SU-DHL-6 (cell line): ENCODE measurements around the gene PRM1.

Source experiments
- H2AFZ ChIP-seq: fragments of 200-600 bp; sonication (generic); 2 replicates; pipeline ENCODE4 v1.6.1; 2014; ENCODE audit warnings: low read depth, mild to moderate bottlenecking, moderate library complexity, mixed read lengths, antibody characterized with exemption, low read length; ENCODE audit not compliant: severe bottlenecking
- H3F3A ChIP-seq: fragments of 200-600 bp; shearing (Covaris generic); 2 replicates; pipeline ENCODE4 v1.6.0; 2016; ENCODE audit warnings: antibody characterized with exemption, mild to moderate bottlenecking; ENCODE audit not compliant: insufficient read depth
- H3K27ac ChIP-seq: fragments of 200-600 bp; sonication (generic); 2 replicates; pipeline ENCODE4 v1.5.1; 2016; ENCODE audit warnings: low read depth, mild to moderate bottlenecking, low read length, moderate library complexity, mixed read lengths
- H3K27me3 ChIP-seq: fragments of 200-600 bp; sonication (generic), shearing (Covaris generic); 2 replicates; pipeline ENCODE4 v1.6.0; 2014; ENCODE audit warnings: mild to moderate bottlenecking, low read length
- H3K36me3 ChIP-seq: fragments of 200-600 bp; sonication (generic); 2 replicates; pipeline ENCODE4 v1.6.1; 2014; ENCODE audit warnings: mild to moderate bottlenecking, low read length, mixed read lengths
- H3K4me2 ChIP-seq: fragments of 300-600, 200-600 bp; shearing (Covaris generic), sonication (generic); 2 replicates; pipeline ENCODE4 v1.6.0; 2014; ENCODE audit warnings: low read length, low read depth, mild to moderate bottlenecking; ENCODE audit not compliant: poor library complexity, severe bottlenecking
- H3K4me3 ChIP-seq: fragments of 200-600 bp; sonication (generic); 2 replicates; pipeline ENCODE4 v1.5.1; 2014; ENCODE audit warnings: antibody characterized with exemption, low read length, mild to moderate bottlenecking, mixed read lengths; ENCODE audit not compliant: insufficient read depth, poor library complexity, severe bottlenecking
- H3K79me2 ChIP-seq: fragments of 200-600 bp; sonication (generic); 2 replicates; pipeline ENCODE4 v1.6.1; 2014; ENCODE audit warnings: mild to moderate bottlenecking, low read length, moderate library complexity; ENCODE audit not compliant: insufficient read depth
- H3K9ac ChIP-seq: fragments of 200-600 bp; sonication (generic); 2 replicates; pipeline ENCODE4 v1.7.0; 2014; ENCODE audit warnings: mild to moderate bottlenecking, low read length
- H3K9me2 ChIP-seq: fragments of 200-600 bp; sonication (generic); replicated peaks from 2 replicates; pipeline ENCODE4 v1.6.1; 2014; ENCODE audit warnings: low read length; ENCODE audit not compliant: insufficient read depth
- H3K9me3 ChIP-seq: fragments of 200-600 bp; sonication (generic); 2 replicates; pipeline ENCODE4 v1.6.1; 2014; ENCODE audit warnings: low read length, mixed read lengths; ENCODE audit not compliant: insufficient read depth
- H4K20me1 ChIP-seq: fragments of 200-600 bp; sonication (generic); 2 replicates; pipeline ENCODE4 v1.6.1; 2014; ENCODE audit warnings: low read depth, mild to moderate bottlenecking, antibody characterized with exemption, low read length, moderate library complexity, mixed read lengths
- EZH2phosphoT487 ChIP-seq: fragments of 200-600 bp; sonication (generic), shearing (Covaris generic); conservative IDR thresholded peaks from 2 replicates; pipeline ENCODE4 v1.6.1; 2018; ENCODE audit warnings: mild to moderate bottlenecking, antibody characterized with exemption, low read length, moderate library complexity, mixed read lengths
- TF ChIP-seq, protein P1 (sequence below): fragments of 200-600 bp; sonication (generic); IDR thresholded peaks from one replicate; pipeline ENCODE4 v1.5.1; 2017; ENCODE audit warnings: antibody characterized with exemption, mild to moderate bottlenecking, low read length, moderate library complexity; ENCODE audit not compliant: insufficient read depth, poor library complexity, severe bottlenecking

Gene PRM1

DNA sequence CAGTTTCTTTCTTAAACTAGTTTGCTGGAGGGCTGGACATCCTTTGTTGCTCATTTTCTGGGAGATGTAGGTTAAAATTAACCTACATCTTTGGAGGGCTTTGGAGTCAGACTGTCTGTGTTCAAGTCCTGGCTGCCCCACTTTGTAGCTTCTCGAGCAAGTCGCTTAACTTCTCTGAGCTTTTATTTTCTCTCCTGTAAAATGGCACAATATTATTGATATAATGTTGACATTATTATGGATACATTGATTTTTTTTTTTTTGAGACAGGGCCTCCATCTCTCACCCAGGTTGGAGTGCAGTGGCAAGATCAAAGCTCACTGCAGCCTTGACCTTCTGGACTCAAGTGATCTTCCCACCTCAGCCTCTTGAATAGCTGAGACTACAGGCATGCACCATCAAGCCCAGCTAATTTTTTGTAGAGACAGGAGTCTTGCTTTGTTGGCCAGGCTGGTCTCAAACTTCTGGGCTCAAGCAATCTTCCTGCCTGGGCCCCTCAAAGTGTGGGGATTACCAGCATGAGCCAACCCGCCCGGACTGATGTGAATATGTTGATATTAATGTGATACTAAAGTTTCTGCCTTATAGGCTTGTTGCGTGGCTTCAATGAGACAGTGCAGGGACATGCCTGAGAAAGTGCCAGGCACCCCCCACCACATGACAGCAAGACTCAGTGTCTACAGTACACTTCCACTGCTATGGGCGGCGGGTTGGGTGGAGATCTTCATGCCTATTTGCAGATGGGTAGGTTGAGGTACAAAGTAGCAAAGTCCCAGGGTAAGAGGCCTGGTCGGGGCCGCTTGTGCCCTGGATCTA is 32.6 kb upstream of the PRM1 start:
- TF ChIP-seq, protein P1, sequence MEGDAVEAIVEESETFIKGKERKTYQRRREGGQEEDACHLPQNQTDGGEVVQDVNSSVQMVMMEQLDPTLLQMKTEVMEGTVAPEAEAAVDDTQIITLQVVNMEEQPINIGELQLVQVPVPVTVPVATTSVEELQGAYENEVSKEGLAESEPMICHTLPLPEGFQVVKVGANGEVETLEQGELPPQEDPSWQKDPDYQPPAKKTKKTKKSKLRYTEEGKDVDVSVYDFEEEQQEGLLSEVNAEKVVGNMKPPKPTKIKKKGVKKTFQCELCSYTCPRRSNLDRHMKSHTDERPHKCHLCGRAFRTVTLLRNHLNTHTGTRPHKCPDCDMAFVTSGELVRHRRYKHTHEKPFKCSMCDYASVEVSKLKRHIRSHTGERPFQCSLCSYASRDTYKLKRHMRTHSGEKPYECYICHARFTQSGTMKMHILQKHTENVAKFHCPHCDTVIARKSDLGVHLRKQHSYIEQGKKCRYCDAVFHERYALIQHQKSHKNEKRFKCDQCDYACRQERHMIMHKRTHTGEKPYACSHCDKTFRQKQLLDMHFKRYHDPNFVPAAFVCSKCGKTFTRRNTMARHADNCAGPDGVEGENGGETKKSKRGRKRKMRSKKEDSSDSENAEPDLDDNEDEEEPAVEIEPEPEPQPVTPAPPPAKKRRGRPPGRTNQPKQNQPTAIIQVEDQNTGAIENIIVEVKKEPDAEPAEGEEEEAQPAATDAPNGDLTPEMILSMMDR: no peak
- TF ChIP-seq EZH2phosphoT487: no peak
- Histone ChIP-seq H3K27me3 (no peaks in the 10 kb centered on the region), H3K27ac (no peak overlapping the region), H3K9me3 (no peaks in the 10 kb centered on the region), H3K36me3 (no peaks in the 10 kb centered on the region), H3K79me2 (no peaks in the 10 kb centered on the region), H3K4me2 (no peak overlapping the region), H3F3A (peaks cover 12% of the 10 kb centered on the region), H2AFZ (no peak overlapping the region), H3K9ac (no peak overlapping the region), H3K9me2 (no peaks in the 10 kb centered on the region), H3K4me3 (no peak overlapping the region), H4K20me1 (no peaks in the 10 kb centered on the region)

DNA sequence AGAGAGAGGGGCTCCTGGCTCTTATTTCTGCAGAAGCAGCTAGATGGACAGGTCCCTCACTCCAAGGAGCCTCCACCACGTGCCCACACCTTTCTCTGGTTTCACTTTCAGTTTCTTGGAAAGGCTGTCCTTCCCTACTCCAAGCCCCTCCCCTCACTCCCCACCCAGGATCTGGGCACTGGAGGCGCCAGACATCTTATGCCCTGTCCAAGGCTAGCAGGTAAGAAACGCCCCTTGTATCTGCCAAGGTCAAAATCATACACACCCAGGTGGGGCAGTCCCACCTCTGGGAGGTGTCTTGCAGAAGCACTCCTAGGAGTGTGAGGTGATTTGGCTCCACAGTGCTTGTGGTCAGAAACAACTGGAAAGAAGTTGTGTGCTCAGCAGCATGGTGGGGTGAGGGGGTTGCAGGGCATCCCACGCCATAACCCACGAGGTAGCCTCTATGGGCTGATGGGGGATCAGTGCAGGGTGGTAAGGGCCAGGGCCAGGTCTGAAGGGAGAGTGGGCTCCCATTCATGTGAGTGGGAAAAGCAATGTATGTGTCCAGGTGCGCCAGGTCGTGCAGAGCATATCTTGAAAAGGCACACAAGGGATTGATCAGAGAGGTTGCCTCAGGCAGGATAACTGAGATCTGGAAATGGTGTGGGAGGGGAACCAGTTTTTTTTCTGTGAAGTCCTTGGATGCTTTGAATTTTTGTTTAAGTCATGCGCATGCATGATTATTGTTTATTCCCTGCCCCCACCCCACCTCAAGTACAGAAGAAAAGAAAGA is 31.8 kb upstream of the PRM1 start:
- no peak for TF ChIP-seq EZH2phosphoT487
- TF ChIP-seq, protein P1: no peak
- H3K36me3 ChIP-seq: no peaks in the 10 kb centered on the region
- H3K9me3 ChIP-seq: 0 out of 2 replicates have a peak, but pooled peaks cover 4% of the 10 kb centered on the region
- no peak overlapping the region for H3K4me2 ChIP-seq
- peaks cover 12% of the 10 kb centered on the region for H3F3A ChIP-seq
- H2AFZ ChIP-seq: no peak overlapping the region
- H3K9me2 ChIP-seq: no peaks in the 10 kb centered on the region
- H3K27me3 ChIP-seq: no peaks in the 10 kb centered on the region
- no peaks in the 10 kb centered on the region for H4K20me1 ChIP-seq
- H3K9ac ChIP-seq: no peak overlapping the region
- H3K27ac ChIP-seq: no peak overlapping the region
- H3K79me2 ChIP-seq: no peaks in the 10 kb centered on the region
- no peak overlapping the region for H3K4me3 ChIP-seq

DNA sequence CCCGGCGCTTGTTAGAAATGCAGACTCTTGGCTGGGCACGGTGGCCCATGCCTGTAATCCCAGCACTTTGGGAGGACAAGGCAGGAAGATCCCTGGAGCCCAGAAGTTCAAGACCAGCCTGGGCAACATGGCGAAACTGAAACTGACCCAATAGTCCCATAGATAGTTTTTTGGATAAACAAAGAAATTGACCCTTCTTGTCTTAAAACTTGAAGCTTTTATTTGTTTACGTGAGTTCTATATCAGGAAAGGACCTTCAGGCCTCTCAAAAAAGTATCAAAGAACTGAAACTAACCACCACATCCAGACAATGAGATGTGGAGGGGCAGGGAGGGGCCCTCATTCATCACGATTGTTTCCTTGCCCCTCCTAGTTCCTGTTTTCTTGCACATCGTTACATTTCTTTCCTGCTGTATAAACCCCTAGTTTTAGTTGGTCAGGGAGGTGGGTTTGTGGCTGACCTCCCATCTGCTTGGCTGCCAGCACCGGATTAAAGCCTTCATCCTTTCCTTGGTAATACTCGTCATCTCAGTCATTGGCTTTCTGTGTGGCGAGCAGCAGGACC is 29.9 kb upstream of the PRM1 start:
- peaks cover 12% of the 10 kb centered on the region for H3F3A ChIP-seq
- 0 out of 2 replicates have a peak, but pooled peaks cover 5% of the 10 kb centered on the region for H3K9me3 ChIP-seq
- no peaks in the 10 kb centered on the region for H4K20me1 ChIP-seq
- H3K4me2 ChIP-seq: peak overlapping the region; percentile 58
- peak overlapping the region; percentile 86 for H3K27ac ChIP-seq
- H3K9me2 ChIP-seq: no peaks in the 10 kb centered on the region
- peak overlapping the region; percentile 9 for H3K9ac ChIP-seq
- TF ChIP-seq, protein P1: no peak
- no peak for TF ChIP-seq EZH2phosphoT487
- H2AFZ ChIP-seq: no peak overlapping the region
- peak overlapping the region; percentile 2 for H3K4me3 ChIP-seq
- H3K36me3 ChIP-seq: no peaks in the 10 kb centered on the region
- H3K79me2 ChIP-seq: no peaks in the 10 kb centered on the region
- H3K27me3 ChIP-seq: no peaks in the 10 kb centered on the region
